ENCODE data around the gene SPHK2.
"Not testable (repeated sequence)": the region's sequence is repeated elsewhere in the genome, so short reads cannot be mapped to it uniquely, and the experiment has no call there.

Gene SPHK2

GRCh38 chr19:48660852-48661710, 41.8 kb downstream of the SPHK2 start:
- peak; percentile 88 for DNase-seq

- no peak for DNase-seq
Observed at GRCh38 chr19:48661711-48662090, 42.4 kb downstream of the SPHK2 start.

GRCh38 chr19:48663667-48664066, 44.4 kb downstream of the SPHK2 start:
- DNase-seq, result no peak

- DNase-seq, result no peak
Observed at GRCh38 chr19:48664476-48664875, 45.2 kb downstream of the SPHK2 start.

DNA sequence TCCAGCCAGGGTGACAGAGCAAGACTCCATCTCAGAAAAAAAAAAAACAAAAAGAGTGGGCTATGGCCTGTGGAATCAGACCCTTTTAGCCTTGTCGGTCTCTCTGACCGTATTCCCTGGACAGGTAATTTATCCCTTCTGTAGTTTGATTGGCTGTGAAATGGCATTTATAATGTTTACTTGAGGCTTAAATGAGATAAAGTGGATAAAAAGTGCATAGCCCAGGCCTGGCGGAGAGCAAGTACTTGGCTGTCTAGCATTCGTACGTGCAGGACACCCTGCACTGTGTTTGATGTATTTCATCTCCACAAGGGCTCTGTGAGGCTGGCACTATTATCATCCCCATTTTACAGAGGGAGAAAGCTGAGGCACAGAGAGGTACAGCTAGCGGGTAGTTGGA, 46.5 kb downstream of the SPHK2 start:
- DNase-seq, result no peak

- no peak for DNase-seq
Observed at GRCh38 chr19:48668332-48668731, 49.0 kb downstream of the SPHK2 start.

- no peak for DNase-seq
Observed at GRCh38 chr19:48668761-48669160, 49.5 kb downstream of the SPHK2 start.

GRCh38 chr19:48669903-48670668, 50.8 kb downstream of the SPHK2 start:
- no peak for DNase-seq

- DNase-seq, result no peak
Observed at GRCh38 chr19:48670699-48671445, 51.6 kb downstream of the SPHK2 start.

DNA sequence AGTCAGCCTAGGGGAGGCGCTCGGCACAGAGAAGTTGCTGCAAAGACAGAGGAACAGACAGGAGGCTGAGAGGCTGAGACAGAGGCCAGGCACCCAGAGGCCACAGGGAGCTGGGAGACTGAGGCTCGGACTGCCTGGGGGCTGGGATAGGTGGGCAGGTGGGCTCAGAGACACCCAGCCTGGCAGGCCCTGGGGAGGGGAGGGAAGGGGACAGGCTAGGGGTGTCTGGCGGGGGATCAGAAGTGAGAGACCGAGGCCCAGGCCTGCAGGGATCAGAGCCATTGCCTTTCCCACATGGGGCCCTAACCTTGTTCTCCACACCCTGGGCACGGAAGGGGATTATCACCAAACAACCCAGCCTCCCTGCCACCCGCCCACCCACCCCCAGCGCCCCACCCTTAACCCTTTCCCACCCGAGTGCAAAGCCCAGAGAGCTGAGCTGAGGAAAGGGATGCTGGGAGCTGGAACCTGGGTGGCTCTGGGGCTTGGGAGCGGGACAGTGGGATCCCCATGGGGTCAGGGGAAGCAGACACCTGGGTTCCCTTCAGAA, 52.2 kb downstream of the SPHK2 start:
- DNase-seq, result no peak

- no peak for DNase-seq
Observed at GRCh38 chr19:48672994-48673393, 53.7 kb downstream of the SPHK2 start, which contains the start of gene NTN5. TSS of gene NTN5 (minus strand) at chr19:48673017. CDS start at chr19:48670986, 2,031 bp downstream.

GRCh38 chr19:48673436-48674100, 54.3 kb downstream of the SPHK2 start:
- no peak for DNase-seq

DNA sequence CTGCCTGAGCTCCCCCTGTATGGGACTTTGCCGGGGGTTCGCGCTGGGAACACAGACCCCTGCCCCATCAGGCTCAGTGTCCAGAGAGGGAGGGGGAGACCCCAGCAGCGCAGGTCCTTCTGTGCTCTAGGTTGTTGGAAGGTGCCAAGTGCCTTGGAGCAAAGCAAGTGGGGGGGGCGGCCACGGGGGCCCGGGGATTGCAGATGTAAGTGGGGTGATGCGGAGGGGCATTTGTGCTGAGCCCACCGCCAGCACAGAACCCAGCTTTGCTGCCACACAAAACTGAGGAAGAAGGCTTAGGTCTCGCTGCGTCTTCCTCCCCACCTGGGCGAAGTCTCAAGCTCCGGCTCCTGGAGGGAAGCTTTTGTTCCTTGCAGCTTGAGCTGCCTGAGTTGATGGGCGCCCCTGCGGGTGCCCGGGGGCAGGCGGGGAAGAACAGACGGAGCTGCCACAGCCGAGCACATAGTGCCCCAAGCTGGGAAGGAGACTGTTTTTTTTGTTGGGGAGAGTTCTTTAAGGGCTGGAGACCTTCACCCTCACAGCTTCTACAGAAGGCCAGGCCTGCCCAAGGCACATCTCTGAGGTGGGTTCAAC, 55.0 kb downstream of the SPHK2 start:
- DNase-seq, result no peak

GRCh38 chr19:48674921-48675824, 55.9 kb downstream of the SPHK2 start:
- peak; percentile 88 for DNase-seq

DNA sequence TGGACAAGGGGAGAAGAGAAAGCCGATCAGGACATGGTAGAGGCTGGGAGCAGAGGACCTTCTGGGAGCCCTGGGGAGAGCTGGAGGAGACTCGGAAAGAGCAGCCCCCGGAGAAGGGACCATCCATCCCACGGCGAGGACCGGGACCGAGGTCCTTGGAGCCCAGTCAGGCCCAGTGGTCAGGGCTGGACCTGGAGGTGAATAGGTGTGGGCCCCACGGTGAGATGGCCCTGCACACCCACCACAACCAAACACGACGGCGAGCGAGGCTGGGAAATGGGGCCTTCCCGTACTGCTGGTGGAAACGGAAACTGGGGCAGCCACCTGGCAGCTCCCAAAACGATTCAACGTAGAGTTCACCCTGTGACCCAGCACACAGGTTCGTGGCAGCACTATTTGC, 57.2 kb downstream of the SPHK2 start:
- no peak for DNase-seq

- no peak for DNase-seq
Observed at GRCh38 chr19:48676887-48677286, 57.6 kb downstream of the SPHK2 start.

GRCh38 chr19:48678201-48678600, 58.9 kb downstream of the SPHK2 start:
- no peak for DNase-seq

DNA sequence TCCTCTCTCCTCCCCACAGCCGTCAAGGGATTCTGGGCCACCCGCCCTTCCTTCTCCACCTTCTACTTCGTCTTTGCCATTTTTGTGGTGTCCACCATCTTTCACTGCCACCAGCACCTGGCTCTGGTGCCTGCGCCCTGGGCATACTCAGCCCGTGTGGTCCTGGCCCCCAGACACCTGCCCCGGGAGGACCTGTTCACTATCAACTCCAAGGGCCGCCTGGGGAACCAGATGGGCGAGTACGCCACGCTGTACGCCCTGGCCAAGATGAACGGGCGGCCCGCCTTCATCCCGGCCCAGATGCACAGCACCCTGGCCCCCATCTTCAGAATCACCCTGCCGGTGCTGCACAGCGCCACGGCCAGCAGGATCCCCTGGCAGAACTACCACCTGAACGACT, 60.7 kb downstream of the SPHK2 start:
- DNase-seq, result not testable (repeated sequence)
